Osteocyte (in vitro differentiated cells): ENCODE results near the gene R3HDM1. TPM values are rescaled to one million over a fixed set of nuclear protein-coding genes. Genes with fewer than 3 reads are reported as not detected.
"Not testable (repeated sequence)": the region's sequence is repeated elsewhere in the genome, so short reads cannot be mapped to it uniquely, and the experiment has no call there.

ENCODE experiments used
- DNase-seq: peaks from one replicate; pipeline ENCODE4 v3.0.0; 2021; ENCODE audit warnings: mixed read lengths; ENCODE audit not compliant: unreplicated experiment; ENCODE audit errors: extremely low spot score
- H3K27ac Mint-ChIP-seq: one replicate; pipeline ENCODE4 v1.8.0; 2021; ENCODE audit warnings: mild to moderate bottlenecking, mixed read lengths; ENCODE audit not compliant: unreplicated experiment
- H3K27me3 Mint-ChIP-seq: one replicate; pipeline ENCODE4 v1.8.0; 2021; ENCODE audit warnings: mixed read lengths; ENCODE audit not compliant: unreplicated experiment
- H3K36me3 Mint-ChIP-seq: one replicate; pipeline ENCODE4 v1.8.0; 2021; ENCODE audit warnings: mixed read lengths; ENCODE audit not compliant: unreplicated experiment
- H3K4me1 Mint-ChIP-seq: one replicate; pipeline ENCODE4 v1.8.0; 2021; ENCODE audit warnings: mixed read lengths; ENCODE audit not compliant: unreplicated experiment
- H3K4me3 Mint-ChIP-seq: one replicate; pipeline ENCODE4 v1.8.0; 2021; ENCODE audit warnings: mild to moderate bottlenecking, moderate library complexity, mixed read lengths; ENCODE audit not compliant: unreplicated experiment
- H3K9me3 Mint-ChIP-seq: one replicate; pipeline ENCODE4 v1.8.0; 2021; ENCODE audit warnings: mixed read lengths; ENCODE audit not compliant: unreplicated experiment
- CTCF ChIP-seq: fragments of 200-600 bp; sonication (generic); IDR thresholded peaks from 2 replicates; pipeline ENCODE4 v1.5.0; 2021; ENCODE audit warnings: antibody characterized with exemption, mild to moderate bottlenecking, moderate library complexity
- total RNA-seq: library from RNA; stranded (reverse); gene quantifications from 2 replicates; pipeline ENCODE4 v1.2.1, GENCODE V29; 2021

Gene R3HDM1
- total RNA-seq, 1 donor from 2014 or later = 35.0 TPM

- Mint-ChIP-seq H3K4me3 (no peak overlapping the region), H3K4me1 (peaks cover 7% of the 10 kb centered on the region), H3K36me3 (peaks cover 29% of the 10 kb centered on the region), H3K27me3 (no peaks in the 10 kb centered on the region), H3K27ac (no peak overlapping the region), H3K9me3 (no peaks in the 10 kb centered on the region)
- DNase-seq = no peak
- TF ChIP-seq CTCF = no peak
Measured at GRCh38 chr2:135647836-135648579, 116.7 kb downstream of the R3HDM1 start.

DNA sequence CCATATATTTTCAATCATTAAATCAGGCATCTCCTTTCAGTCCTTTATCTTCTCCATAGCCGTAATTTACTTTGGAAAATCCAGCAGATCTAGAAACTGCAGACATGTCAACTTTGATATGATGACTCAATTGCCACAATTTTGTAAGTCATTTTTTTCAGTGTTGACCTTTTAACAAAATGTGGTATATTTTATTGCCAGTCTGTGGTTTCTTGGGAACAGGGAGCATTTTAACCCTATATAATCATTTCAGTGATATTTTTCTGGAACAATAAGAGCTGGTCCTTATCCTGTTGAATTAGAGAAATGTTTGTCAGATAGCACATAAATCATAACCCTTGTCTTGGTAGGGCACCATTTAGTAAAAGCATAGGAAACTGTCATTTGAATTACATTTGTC lies 119.4 kb downstream of the R3HDM1 start:
- no peaks in the 10 kb centered on the region for H3K9me3 Mint-ChIP-seq
- peaks cover 33% of the 10 kb centered on the region for H3K36me3 Mint-ChIP-seq
- H3K4me1 Mint-ChIP-seq = peaks cover 7% of the 10 kb centered on the region
- no peak for TF ChIP-seq CTCF
- H3K27me3 Mint-ChIP-seq = no peaks in the 10 kb centered on the region
- no peak for DNase-seq
- no peak overlapping the region for H3K4me3 Mint-ChIP-seq
- H3K27ac Mint-ChIP-seq = no peak overlapping the region

DNA sequence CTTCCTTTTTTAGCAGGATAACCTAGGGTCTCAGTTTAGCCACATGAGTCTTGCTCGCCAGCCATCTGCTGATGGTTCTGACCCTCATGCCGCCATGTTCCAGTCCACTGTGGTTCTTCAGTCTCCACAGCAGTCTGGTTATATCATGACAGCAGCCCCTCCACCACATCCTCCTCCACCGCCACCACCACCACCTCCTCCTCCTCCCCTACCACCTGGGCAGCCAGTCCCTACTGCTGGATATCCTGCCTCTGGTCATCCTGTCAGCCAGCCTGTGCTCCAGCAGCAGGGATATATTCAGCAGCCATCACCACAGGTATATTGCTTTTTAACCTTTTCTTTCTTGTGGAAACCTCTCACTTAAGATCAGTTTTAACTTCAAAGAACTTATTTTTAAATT lies 120.4 kb downstream of the R3HDM1 start:
- no peak for DNase-seq
- Mint-ChIP-seq H3K4me1 (peaks cover 7% of the 10 kb centered on the region), H3K4me3 (no peak overlapping the region), H3K9me3 (no peaks in the 10 kb centered on the region), H3K27me3 (no peaks in the 10 kb centered on the region), H3K36me3 (peaks cover 35% of the 10 kb centered on the region), H3K27ac (no peak overlapping the region)
- TF ChIP-seq CTCF = no peak

DNA sequence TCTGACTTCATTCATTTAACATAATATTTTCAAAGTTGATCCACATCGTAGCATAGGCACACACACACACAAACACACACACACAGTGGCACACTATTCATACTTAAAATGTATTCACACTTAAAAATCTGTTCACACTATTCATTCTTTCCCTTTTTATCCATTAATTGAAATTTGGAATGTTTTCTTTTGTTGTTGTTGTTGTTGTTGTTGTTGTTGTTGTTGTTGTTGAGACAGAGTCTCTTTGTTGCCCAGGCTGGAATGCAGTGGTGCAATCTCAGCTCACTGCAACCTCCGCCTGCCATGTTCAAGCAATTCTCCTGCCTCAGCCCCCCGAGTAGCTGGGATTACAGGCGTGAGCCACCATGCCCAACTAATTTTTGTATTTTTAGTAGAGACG lies 123.0 kb downstream of the R3HDM1 start:
- not testable (repeated sequence) for H3K27ac Mint-ChIP-seq, H3K4me1 Mint-ChIP-seq, H3K4me3 Mint-ChIP-seq, DNase-seq, H3K27me3 Mint-ChIP-seq, H3K9me3 Mint-ChIP-seq
- H3K36me3 Mint-ChIP-seq = peaks cover 24% of the 10 kb centered on the region

GRCh38 chr2:135657806-135658582 lies 126.7 kb downstream of the R3HDM1 start:
- no peaks in the 10 kb centered on the region for H3K27me3 Mint-ChIP-seq
- H3K4me3 Mint-ChIP-seq = no peak overlapping the region

More at GRCh38 chr2:135657806-135658582, 126.7 kb downstream of the R3HDM1 start:
- Mint-ChIP-seq H3K27ac (no peak overlapping the region), H3K9me3 (no peaks in the 10 kb centered on the region), H3K4me1 (no peaks in the 10 kb centered on the region), H3K36me3 (peaks cover 31% of the 10 kb centered on the region)
- TF ChIP-seq CTCF = no peak
- no peak for DNase-seq
